GM12801 (cell line): ENCODE results near the gene MUC4.

ENCODE experiments used
- TF ChIP-seq, protein P1 (sequence below): IDR thresholded peaks from one replicate; pipeline ENCODE4 v1.5.1; 2011; ENCODE audit warnings: control low read depth; ENCODE audit not compliant: insufficient read length; ENCODE audit errors: extremely low read depth

The MUC4 gene

DNA sequence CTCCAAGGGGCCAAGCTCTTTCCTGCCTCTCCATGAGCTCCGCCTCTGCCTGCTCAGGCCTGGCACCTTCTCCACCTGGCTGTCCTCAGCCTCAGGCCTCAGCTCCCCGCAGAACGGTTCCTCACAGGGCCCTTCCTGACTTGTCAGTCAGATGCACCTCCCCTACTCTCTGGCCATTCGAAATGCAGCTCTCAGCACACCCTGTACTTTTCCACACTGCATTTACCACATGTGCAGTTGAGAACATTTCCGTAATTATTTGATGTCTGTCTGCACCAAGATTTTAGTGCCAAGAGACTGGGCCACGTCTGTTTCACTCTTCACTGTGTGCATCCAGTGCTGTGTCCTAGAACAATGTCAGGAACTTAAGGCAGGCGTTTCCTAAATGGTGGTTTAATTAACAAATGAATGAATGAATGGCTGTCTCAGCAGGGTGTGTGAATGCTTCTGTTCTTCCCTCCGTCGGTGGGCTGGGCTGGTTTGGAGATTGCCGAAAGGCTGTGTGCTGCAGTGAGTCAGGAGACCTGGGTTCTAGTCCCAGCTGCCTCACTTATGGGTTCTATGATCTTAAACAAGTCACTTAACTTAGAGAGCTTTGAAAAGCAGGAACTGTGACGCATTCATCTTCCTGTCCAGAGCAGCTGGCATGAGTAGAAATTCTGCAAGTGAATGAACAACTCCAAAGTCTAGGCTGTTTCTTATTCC lies 5.4 kb downstream of the MUC4 start:
- TF ChIP-seq, protein P1, sequence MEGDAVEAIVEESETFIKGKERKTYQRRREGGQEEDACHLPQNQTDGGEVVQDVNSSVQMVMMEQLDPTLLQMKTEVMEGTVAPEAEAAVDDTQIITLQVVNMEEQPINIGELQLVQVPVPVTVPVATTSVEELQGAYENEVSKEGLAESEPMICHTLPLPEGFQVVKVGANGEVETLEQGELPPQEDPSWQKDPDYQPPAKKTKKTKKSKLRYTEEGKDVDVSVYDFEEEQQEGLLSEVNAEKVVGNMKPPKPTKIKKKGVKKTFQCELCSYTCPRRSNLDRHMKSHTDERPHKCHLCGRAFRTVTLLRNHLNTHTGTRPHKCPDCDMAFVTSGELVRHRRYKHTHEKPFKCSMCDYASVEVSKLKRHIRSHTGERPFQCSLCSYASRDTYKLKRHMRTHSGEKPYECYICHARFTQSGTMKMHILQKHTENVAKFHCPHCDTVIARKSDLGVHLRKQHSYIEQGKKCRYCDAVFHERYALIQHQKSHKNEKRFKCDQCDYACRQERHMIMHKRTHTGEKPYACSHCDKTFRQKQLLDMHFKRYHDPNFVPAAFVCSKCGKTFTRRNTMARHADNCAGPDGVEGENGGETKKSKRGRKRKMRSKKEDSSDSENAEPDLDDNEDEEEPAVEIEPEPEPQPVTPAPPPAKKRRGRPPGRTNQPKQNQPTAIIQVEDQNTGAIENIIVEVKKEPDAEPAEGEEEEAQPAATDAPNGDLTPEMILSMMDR = no peak

DNA sequence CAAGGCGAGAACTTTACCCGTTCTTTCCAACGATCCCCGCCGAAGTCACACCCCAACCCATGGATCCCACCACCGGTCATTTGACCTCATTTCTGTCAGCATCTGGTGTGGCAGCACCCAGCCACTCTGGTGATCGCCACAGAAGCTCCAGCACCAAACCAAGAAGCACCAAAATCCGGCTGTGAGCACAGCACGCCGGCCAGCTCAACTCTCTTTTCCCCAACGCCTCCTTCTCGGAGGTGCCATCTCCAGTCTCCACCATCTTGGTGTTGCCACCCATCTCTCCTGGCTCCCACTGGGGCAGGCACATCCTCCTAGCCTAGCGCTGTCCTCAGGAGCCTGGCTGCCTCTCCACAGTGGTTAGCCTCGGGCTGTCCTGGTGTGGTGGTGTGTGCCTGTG lies 6.5 kb downstream of the MUC4 start:
- TF ChIP-seq, protein P1 = no peak

DNA sequence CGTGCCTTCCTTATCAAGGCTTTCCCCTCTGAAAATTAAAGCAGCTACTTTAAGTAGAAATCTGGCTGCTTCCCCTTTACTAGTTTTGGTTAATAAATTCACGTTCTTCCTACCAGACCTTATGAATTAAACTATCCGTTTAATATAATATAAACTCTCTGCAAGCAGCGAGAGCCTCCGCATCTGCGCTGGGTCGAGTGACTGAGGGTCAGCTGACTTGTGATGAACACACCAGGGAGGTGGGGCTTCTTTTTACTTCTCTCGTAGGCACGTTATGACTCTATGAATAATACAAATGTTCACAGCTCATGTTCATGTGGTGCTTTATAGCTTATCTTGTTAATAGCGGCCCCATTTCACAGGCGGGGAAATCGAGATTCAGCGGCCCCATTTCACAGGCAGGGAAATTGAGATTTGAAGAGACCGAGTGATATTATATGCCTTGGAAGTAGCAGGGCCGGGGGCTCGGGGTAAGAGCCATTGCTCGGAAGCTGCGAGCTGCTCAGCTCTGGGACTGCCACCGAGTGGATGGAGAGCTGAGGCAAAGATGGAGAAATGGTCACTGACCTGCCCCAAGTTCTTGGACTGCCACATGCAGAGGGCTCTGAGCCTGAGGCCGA lies 8.3 kb downstream of the MUC4 start:
- TF ChIP-seq, protein P1 = no peak

DNA sequence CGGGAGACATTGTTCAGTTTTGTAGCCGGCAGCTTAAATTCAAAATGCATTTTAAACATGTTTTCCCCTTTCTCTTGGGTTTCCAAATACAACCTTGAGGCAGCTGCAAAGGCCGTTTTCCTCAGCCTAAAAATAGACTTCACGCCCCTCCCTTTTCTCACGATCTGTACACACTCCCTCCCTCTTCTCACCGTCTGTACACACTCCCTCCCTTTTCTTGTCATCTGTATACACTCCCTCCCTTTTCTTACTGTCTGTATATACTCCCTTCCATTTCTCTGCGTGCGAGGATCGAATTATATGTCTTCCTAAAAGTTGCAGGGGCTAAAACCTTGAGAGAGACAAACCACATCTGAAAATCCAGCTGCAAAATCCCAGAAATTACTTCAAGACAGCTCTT lies 8.9 kb downstream of the MUC4 start:
- TF ChIP-seq, protein P1 = no peak

DNA sequence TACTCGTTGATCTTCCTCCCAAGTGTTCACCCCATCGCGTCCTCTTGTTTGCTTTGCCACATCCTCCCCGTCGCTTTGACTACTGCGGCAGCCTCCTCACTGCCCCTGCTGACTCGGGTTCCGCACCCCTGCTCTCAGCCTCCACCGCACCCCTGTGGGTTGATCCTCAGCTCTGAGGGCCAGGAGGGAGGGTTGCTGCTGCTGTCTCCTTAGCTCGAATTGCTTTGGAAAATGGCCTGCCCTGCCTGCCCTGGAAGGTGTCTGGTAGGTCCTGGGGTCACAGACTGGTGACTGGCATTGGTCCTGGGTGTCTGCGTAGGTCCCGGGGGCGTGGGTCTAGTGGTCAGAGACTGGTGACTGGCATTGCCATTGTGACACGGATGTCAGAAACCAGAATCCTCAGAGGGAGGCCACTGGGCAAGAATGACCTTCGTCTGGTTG lies 9.4 kb downstream of the MUC4 start:
- TF ChIP-seq, protein P1 = no peak

DNA sequence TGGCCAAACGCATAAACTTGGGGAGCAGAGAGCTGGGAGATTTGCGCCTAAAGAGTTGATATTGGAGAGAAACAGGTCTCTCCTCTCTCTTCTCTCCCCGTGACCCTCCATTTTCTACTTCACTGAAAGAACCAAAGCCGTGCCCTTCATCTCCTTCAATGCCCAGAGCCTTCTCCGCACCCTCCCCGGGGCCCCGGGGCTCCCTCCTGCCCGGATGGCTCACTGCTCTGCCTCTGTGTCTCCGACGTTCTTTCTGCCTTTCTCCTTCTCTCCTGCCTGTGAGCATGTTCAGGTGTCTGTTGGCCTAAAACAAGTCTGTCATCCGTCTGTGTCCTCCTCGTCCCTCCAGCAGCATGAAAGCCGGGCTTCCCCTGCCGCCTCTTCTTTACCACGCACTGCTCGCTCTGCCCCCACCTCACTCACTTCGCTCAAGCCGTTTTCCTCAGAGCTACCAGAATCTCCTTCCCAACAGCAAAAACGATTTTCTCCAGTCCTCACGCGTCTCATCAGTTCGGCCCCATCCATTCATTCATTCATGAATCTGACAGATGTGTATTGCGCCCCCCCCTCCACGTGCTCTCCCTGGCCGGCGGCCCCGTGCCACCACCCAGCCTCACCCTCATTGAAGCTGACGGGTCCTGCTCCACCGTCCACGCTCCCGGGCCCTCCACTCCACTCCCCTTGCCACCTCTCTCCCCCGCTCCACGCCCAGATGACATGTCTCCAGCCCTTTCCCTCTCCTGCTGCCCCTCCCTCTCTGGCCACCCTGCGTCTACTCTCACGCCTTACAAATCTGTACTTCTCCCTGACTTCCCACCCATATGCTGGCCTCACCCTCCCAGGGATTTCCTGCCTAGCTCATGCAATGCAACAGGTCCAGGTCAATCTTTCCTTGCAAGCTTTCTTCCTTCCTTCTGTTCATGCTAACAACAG lies 10.2 kb downstream of the MUC4 start:
- TF ChIP-seq, protein P1 = no peak

DNA sequence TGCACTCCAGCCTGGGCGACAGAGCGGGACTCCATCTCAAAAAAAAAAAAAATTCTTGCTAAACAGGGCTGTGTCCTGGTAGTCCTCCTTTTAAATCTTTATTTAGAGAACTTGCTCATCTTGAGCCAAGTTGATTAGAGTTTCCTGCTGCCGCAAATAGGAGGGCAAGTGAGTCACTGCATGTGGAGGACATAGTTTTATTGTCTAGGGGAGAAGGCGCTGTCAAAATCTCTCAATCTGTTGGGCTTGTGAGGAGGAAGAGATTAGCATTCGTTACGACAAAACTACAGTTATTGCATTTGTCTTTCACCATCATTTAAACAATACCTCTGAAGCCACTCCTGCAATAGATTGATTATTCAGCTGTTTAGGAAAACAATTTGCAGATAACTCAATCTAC lies 11.5 kb downstream of the MUC4 start:
- TF ChIP-seq, protein P1 = no peak
